ENCODE measurements around the gene ICA1L.
A peak's percentile ranks its signal among the peaks of the same experiment; 100 is the strongest.

The ICA1L gene

DNA sequence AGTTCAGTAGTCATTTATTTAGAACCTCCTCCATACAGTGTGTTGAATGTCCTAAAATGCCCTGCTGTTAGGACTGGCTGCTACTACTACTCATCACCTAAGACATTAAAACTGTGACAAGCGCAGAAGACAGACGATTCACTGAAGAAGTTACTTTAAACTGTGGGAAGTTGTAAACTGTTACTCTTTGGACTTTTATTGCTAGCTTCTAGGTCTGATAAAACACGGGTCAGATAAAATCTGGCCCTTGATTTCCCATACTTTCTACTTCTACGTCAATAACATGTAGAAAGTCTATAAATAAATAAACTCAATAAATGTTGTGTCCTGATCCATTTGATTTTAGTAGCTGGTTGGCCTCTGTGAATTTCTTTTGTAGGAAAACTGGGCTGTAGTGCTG lies 113.4 kb downstream of the ICA1L start:
- DNase-seq (ENCODE audit: extremely low spot score): no peak
- no peak for TF ChIP-seq BHLHE40 (IDR thresholded peaks at IDR 0.05; ENCODE audit: borderline replicate concordance)
- TF ChIP-seq NFRKB (IDR thresholded peaks at IDR 0.05): no peak
- ChIA-PET CTCF (interaction anchor here (0.6 kb wide), 1 partner anchor 131 kb away, joined by 4 read pairs; no protein-coding TSS in a partner anchor), POLR2A (no interaction called here)

DNA sequence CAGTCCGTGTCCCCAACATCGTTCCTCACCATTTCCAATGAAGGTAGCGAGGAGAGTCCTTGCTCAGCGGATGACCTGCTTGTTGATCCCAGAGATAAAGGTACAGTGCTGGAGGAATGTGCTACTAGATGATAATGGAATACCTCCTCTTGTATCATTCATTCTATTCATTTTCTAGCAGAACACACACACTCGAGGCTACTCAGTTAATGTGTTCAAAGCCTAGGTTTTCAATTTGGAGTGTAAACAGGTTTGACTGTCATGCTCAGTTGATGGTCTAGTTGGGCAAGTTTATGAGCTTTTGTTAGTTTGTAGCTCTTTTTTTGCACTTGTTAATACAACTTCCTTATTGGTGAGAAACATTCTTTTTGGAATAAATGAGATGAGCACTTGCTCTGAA lies 114.2 kb downstream of the ICA1L start:
- ChIA-PET POLR2A (no interaction called here), CTCF (interaction anchor here (0.6 kb wide), 1 partner anchor 131 kb away, joined by 4 read pairs; no protein-coding TSS in a partner anchor)
- DNase-seq (ENCODE audit: extremely low spot score): no peak
- TF ChIP-seq LEF1 (IDR thresholded peaks at IDR 0.05; ENCODE audit: borderline replicate concordance): no peak
- no peak for TF ChIP-seq ELF4 (IDR thresholded peaks at IDR 0.05)
- no peak for TF ChIP-seq BHLHE40 (IDR thresholded peaks at IDR 0.05; ENCODE audit: borderline replicate concordance)
- no peak for TF ChIP-seq FOXA1 (IDR thresholded peaks at IDR 0.05)
- no peak for TF ChIP-seq FOXK2 (IDR thresholded peaks at IDR 0.05)
- TF ChIP-seq FOXM1 (IDR thresholded peaks at IDR 0.05; ENCODE audit: borderline replicate concordance): no peak
- no peak for TF ChIP-seq SP1 (IDR thresholded peaks at IDR 0.05)
- no peak for TF ChIP-seq ARNT (IDR thresholded peaks at IDR 0.05)
- no peak for TF ChIP-seq TARDBP (IDR thresholded peaks at IDR 0.05)
- no peak for TF ChIP-seq ZNF384 (IDR thresholded peaks at IDR 0.05)
- TF ChIP-seq NFRKB (IDR thresholded peaks at IDR 0.05): no peak
- TF ChIP-seq SUZ12 (IDR thresholded peaks at IDR 0.05): no peak
- TF ChIP-seq L3MBTL2 (conservative IDR thresholded peaks at IDR 0.05): no peak

DNA sequence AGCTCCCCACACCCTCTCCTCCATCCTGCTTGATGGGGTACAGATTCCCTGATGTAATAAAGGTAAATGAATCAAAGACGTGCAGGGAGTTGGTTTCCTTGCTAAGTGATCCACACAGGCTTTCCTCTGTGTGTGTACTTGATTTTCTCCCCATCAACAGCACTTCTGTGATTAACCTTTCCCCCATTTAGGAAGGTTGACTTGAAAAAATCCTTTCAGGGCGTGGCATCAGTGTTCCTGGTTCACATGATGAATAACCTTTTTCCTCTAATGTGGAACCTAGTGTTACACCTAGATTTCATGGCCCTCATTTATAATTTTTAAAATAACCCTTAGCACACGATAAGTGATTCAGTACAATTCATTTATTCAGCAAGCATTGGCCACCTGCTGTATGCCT lies 115.0 kb downstream of the ICA1L start:
- no peak for TF ChIP-seq ELF4 (IDR thresholded peaks at IDR 0.05)
- TF ChIP-seq SP1 (IDR thresholded peaks at IDR 0.05): no peak
- TF ChIP-seq FOXM1 (IDR thresholded peaks at IDR 0.05; ENCODE audit: borderline replicate concordance): no peak
- no peak for TF ChIP-seq TARDBP (IDR thresholded peaks at IDR 0.05)
- TF ChIP-seq L3MBTL2 (conservative IDR thresholded peaks at IDR 0.05): no peak
- no peak for TF ChIP-seq BHLHE40 (IDR thresholded peaks at IDR 0.05; ENCODE audit: borderline replicate concordance)
- TF ChIP-seq ARNT (IDR thresholded peaks at IDR 0.05): no peak
- TF ChIP-seq, protein P1, sequence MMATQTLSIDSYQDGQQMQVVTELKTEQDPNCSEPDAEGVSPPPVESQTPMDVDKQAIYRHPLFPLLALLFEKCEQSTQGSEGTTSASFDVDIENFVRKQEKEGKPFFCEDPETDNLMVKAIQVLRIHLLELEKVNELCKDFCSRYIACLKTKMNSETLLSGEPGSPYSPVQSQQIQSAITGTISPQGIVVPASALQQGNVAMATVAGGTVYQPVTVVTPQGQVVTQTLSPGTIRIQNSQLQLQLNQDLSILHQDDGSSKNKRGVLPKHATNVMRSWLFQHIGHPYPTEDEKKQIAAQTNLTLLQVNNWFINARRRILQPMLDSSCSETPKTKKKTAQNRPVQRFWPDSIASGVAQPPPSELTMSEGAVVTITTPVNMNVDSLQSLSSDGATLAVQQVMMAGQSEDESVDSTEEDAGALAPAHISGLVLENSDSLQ (IDR thresholded peaks at IDR 0.05): no peak
- TF ChIP-seq SUZ12 (IDR thresholded peaks at IDR 0.05): no peak
- TF ChIP-seq FOXK2 (IDR thresholded peaks at IDR 0.05): no peak
- no peak for TF ChIP-seq LEF1 (IDR thresholded peaks at IDR 0.05; ENCODE audit: borderline replicate concordance)
- no peak for TF ChIP-seq FOXA1 (IDR thresholded peaks at IDR 0.05)
- TF ChIP-seq ZNF384 (IDR thresholded peaks at IDR 0.05): no peak
- ChIA-PET POLR2A (no interaction called here), CTCF (no interaction called here)
- DNase-seq (ENCODE audit: extremely low spot score): no peak

DNA sequence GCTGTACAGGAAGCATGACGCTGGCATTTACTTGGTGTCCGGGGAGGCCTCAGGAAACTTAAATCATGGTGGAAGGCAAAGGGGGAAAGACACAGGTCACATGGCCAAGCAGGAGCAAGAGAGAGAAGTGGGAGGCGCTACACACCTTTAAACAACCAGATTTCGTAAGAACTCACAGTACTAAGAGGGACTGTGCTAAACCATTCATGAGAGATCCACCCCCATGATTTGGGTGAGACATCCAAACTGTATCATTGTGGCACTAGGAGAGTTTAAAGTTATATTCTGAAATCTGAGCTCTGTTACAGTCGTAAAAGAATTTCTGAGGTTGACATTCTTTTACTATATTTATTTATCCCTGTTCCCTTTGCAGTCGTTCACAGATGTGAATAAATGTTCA lies 116.6 kb downstream of the ICA1L start:
- DNase-seq (ENCODE audit: extremely low spot score): no peak
- ChIA-PET CTCF (no interaction called here), POLR2A (no interaction called here)
- TF ChIP-seq NFRKB (IDR thresholded peaks at IDR 0.05): no peak
- TF ChIP-seq FOXA1 (IDR thresholded peaks at IDR 0.05): no peak
- TF ChIP-seq BHLHE40 (IDR thresholded peaks at IDR 0.05; ENCODE audit: borderline replicate concordance): no peak
- TF ChIP-seq L3MBTL2 (conservative IDR thresholded peaks at IDR 0.05): no peak
- TF ChIP-seq, protein P1 (IDR thresholded peaks at IDR 0.05): no peak
- no peak for TF ChIP-seq ELF4 (IDR thresholded peaks at IDR 0.05)
- no peak for TF ChIP-seq TARDBP (IDR thresholded peaks at IDR 0.05)
- no peak for TF ChIP-seq CTBP1 (IDR thresholded peaks at IDR 0.05; ENCODE audit: borderline replicate concordance)
- no peak for TF ChIP-seq FOXK2 (IDR thresholded peaks at IDR 0.05)
- TF ChIP-seq SP1 (IDR thresholded peaks at IDR 0.05): no peak

DNA sequence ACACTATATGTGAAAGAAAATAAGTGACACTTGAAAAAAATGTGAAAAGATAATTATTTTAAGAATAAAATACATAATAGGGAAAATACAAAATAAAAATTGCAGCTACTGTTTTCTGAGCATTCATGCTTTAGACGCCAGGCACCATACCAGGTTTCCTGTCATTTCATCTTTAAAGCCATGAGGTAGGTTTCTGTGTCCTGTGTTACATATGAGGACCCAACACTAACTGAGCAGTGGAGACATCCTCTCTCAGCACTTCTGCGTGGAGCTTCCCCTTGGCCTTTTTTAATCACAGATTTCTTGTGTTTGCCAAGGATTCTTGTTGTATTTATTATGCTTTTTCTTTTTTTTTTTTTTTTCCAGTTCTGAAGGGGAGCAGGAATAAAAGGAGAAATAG lies 119.5 kb downstream of the ICA1L start:
- TF ChIP-seq ZNF384 (IDR thresholded peaks at IDR 0.05) (no peak), HDGF (IDR thresholded peaks at IDR 0.05; ENCODE audit: borderline replicate concordance) (no peak), LEF1 (IDR thresholded peaks at IDR 0.05; ENCODE audit: borderline replicate concordance) (no peak), SUZ12 (IDR thresholded peaks at IDR 0.05) (no peak)
- TF ChIP-seq, protein P1 (IDR thresholded peaks at IDR 0.05): no peak
- ChIA-PET CTCF (no interaction called here), POLR2A (no interaction called here)
- DNase-seq (ENCODE audit: extremely low spot score): no peak

DNA sequence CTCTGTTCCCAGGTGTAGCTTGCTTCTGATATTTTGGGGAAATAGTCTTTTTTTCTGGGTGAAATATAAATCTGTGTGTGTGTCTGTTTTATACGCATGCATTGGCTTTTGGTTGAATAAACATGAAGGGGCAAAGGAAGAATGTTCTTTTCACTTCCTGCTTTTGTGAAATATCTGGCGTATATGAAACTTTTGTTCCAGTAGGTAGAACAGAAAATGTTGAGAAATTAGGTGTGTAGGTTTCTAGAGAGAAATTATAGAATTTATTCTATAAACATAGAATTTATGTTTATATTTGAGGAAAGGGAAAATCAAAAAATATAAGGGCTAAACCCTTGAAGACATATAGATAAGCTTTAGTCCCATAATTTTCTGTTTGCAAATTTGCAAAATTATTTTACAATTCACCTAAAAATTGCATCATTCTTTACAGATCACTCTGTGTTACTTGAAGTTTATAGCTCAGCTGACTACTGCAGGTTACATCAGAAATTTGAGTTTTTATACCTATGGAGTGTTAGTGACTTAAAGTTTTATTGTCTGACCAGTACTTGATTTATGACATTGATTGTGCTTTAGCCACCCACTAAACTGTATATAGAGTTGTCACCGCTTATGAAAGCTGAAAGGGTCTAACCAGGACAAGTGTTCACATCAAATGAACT lies 120.7 kb downstream of the ICA1L start:
- TF ChIP-seq ELF4 (IDR thresholded peaks at IDR 0.05) (no peak), BHLHE40 (IDR thresholded peaks at IDR 0.05; ENCODE audit: borderline replicate concordance) (no peak), L3MBTL2 (conservative IDR thresholded peaks at IDR 0.05) (no peak), SUZ12 (IDR thresholded peaks at IDR 0.05) (no peak), FOXM1 (IDR thresholded peaks at IDR 0.05; ENCODE audit: borderline replicate concordance) (no peak), ARNT (IDR thresholded peaks at IDR 0.05) (no peak), CTBP1 (IDR thresholded peaks at IDR 0.05; ENCODE audit: borderline replicate concordance) (no peak)
- TF ChIP-seq, protein P1 (IDR thresholded peaks at IDR 0.05): peak; percentile 91
- POLR2A ChIA-PET: no interaction called here
- DNase-seq (ENCODE audit: extremely low spot score): no peak
- CTCF ChIA-PET: no interaction called here

All from HEK293T (cell line).